Measurements from ENCODE around the gene ALLC.
"Not testable (repeated sequence)": the region's sequence is repeated elsewhere in the genome, so short reads cannot be mapped to it uniquely, and the experiment has no call there.

The ALLC gene

DNA sequence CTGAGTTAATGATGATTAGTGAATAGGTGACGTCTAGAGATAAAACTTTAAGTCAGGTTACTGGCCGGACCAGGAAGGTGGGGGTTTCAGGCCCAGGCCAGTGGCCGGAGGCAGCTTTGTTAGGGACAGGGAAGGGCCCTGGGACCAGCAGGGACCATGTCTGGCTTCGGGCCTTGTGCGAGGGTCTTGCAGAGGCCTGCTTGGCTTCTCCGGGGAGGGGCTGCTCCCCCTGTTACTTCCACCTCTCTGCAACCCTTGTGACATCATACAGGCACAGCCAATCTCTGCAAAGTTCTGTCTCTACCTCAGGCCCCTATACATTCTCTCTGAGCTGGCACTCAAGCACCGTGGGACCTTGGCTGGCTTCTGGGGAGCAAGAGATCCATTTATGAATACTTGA lies at the start of gene ALLC:
Gene ALLC, plus strand, starts transcription at position 320 of the 400 bp plus-strand sequence. CDS start 12,958 bp downstream, outside the sequence.
- Mint-ChIP-seq H3K36me3 (ENCODE audit: low read depth) (no peaks in the 10 kb centered on the region), H3K4me3 (no peak within 1 kb of the TSS), H3K27ac (no peak within 1 kb of the TSS), H3K4me1 (ENCODE audit: low read depth) (peaks cover 9% of the 10 kb centered on the region), H3K9me3 (no peaks in the 10 kb centered on the region), H3K27me3 (no peaks in the 10 kb centered on the region)

GRCh38 chr2:3608373-3609278 lies 49.4 kb upstream of the ALLC start:
- H3K36me3 Mint-ChIP-seq (ENCODE audit: low read depth): peaks cover 6% of the 10 kb centered on the region
- H3K27ac Mint-ChIP-seq: no peak overlapping the region
- H3K4me1 Mint-ChIP-seq (ENCODE audit: low read depth): no peaks in the 10 kb centered on the region
- no peaks in the 10 kb centered on the region for H3K9me3 Mint-ChIP-seq
- H3K27me3 Mint-ChIP-seq: no peaks in the 10 kb centered on the region
- no peak overlapping the region for H3K4me3 Mint-ChIP-seq

DNA sequence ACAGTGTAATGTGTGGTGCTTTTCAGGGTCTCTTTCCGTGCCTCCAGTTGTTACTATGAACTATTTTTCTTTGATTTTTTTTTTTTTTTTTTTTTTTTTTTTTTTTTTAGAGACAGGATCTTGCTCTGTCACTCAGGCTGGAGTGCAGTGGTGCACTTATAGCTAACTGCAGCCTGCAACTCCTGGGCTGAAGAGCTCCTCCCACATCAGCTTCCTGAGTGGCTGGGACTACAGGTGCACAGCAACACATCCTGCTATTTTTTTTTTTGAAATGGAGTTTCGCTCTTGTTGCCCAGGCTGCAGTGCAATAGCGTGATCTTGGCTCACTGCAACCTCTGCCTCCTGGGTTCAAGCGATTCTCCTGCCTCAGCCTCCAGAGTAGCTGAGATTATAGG lies 48.7 kb upstream of the ALLC start:
- not testable (repeated sequence) for H3K27ac Mint-ChIP-seq; H3K4me3 Mint-ChIP-seq; H3K36me3 Mint-ChIP-seq (ENCODE audit: low read depth)

DNA sequence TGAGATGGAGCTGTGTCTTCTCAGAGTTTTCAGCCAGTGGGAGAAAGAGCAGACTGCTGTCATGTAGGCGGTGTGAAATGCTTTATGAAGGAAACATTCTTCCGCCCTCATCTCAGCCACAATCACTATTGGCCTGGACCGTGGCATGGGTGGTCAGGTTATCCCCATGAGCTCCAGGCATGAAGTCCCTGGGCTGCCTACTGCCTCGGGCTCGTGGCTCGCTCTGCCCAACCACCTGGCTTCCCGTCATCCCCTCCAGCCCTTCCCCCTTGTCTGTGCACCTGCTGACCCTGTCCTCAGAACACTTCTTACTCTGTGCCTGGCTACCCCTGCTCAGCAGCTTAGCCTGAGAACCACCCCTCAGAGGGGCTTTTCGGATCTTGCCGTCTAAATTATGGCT lies 47.6 kb upstream of the ALLC start:
- peaks cover 8% of the 10 kb centered on the region for H3K36me3 Mint-ChIP-seq (ENCODE audit: low read depth)
- no peak overlapping the region for H3K27ac Mint-ChIP-seq
- H3K4me1 Mint-ChIP-seq (ENCODE audit: low read depth): no peaks in the 10 kb centered on the region
- no peaks in the 10 kb centered on the region for H3K27me3 Mint-ChIP-seq
- peaks cover 3% of the 10 kb centered on the region for H3K9me3 Mint-ChIP-seq
- no peak overlapping the region for H3K4me3 Mint-ChIP-seq

More for the DNA sequence above, 48.7 kb upstream of the ALLC start:
- H3K27me3 Mint-ChIP-seq; H3K4me1 Mint-ChIP-seq (ENCODE audit: low read depth); H3K9me3 Mint-ChIP-seq: not testable (repeated sequence)

DNA sequence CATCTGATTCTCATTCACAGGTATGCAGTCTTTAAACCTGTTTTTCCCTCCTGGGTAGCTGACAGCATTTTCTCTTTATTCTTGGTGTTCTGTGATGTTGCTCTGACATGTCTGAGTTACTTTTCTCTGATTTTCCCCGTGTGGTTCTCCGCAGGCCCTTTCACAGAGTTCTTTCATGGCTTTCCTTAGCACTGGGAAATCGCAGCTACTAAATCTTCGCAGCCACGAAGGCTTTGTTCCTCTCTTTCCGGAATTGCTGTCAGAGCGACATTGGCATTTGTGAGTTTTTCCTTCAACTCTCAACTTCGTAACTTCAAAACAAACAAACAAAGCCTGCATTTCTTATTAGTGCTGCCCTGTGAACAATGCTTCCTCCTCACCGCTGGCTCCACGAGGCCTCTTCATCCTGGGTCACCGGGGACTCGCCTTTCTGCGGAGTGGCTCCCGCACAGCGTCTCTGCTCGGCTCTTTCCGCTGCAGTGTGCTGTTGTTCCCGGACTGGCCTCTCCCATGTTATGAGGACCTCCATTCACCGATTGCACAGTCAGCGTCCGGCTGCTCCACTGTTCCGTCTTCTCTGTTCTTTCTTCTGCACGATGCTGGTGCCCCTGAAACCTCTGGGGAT lies 47.0 kb upstream of the ALLC start:
- H3K27ac Mint-ChIP-seq: no peak overlapping the region
- H3K4me3 Mint-ChIP-seq: no peak overlapping the region
- H3K36me3 Mint-ChIP-seq (ENCODE audit: low read depth): peaks cover 8% of the 10 kb centered on the region
- no peaks in the 10 kb centered on the region for H3K27me3 Mint-ChIP-seq
- no peaks in the 10 kb centered on the region for H3K4me1 Mint-ChIP-seq (ENCODE audit: low read depth)
- H3K9me3 Mint-ChIP-seq: peaks cover 3% of the 10 kb centered on the region

- peaks cover 8% of the 10 kb centered on the region for H3K36me3 Mint-ChIP-seq (ENCODE audit: low read depth)
- H3K27ac Mint-ChIP-seq: no peak overlapping the region
- peaks cover 3% of the 10 kb centered on the region for H3K9me3 Mint-ChIP-seq
- H3K4me3 Mint-ChIP-seq: no peak overlapping the region
- H3K4me1 Mint-ChIP-seq (ENCODE audit: low read depth): no peaks in the 10 kb centered on the region
- H3K27me3 Mint-ChIP-seq: no peaks in the 10 kb centered on the region
These were observed 46.4 kb upstream of the ALLC start for GRCh38 chr2:3611589-3611988.

GRCh38 chr2:3612639-3613523 lies 45.1 kb upstream of the ALLC start:
- H3K4me3 Mint-ChIP-seq: no peak overlapping the region
- peaks cover 13% of the 10 kb centered on the region for H3K36me3 Mint-ChIP-seq (ENCODE audit: low read depth)
- H3K4me1 Mint-ChIP-seq (ENCODE audit: low read depth): no peaks in the 10 kb centered on the region
- H3K27ac Mint-ChIP-seq: no peak overlapping the region
- peaks cover 9% of the 10 kb centered on the region for H3K9me3 Mint-ChIP-seq
- H3K27me3 Mint-ChIP-seq: no peaks in the 10 kb centered on the region

GRCh38 chr2:3613524-3613905 lies 44.5 kb upstream of the ALLC start:
- H3K27me3 Mint-ChIP-seq: no peaks in the 10 kb centered on the region
- no peak overlapping the region for H3K27ac Mint-ChIP-seq
- H3K4me1 Mint-ChIP-seq (ENCODE audit: low read depth): no peaks in the 10 kb centered on the region
- no peak overlapping the region for H3K4me3 Mint-ChIP-seq
- H3K36me3 Mint-ChIP-seq (ENCODE audit: low read depth): peaks cover 15% of the 10 kb centered on the region
- H3K9me3 Mint-ChIP-seq: peaks cover 9% of the 10 kb centered on the region

DNA sequence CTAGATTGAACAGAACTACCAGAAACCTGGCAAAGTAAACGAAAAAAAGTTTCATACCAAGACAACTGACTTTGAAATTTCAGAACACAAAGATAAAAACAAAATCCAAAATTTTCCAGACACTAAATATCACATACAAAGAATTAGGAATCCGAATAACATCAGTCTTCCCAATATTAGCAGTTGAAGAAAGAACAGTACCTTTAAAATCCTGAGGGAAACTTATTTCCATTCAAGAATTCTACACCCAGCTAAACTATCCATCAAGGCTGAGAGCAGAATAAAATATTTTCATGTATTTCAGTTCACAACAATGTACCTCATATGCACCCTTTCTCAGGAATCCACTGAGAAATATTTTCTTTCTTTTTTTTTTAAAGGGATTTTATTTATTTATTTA lies 43.3 kb upstream of the ALLC start:
- H3K27ac Mint-ChIP-seq; H3K4me1 Mint-ChIP-seq (ENCODE audit: low read depth); H3K4me3 Mint-ChIP-seq; H3K9me3 Mint-ChIP-seq; H3K27me3 Mint-ChIP-seq: not testable (repeated sequence)
- H3K36me3 Mint-ChIP-seq (ENCODE audit: low read depth): peaks cover 15% of the 10 kb centered on the region

- H3K4me1 Mint-ChIP-seq (ENCODE audit: low read depth); H3K9me3 Mint-ChIP-seq; H3K4me3 Mint-ChIP-seq; H3K27ac Mint-ChIP-seq; H3K27me3 Mint-ChIP-seq: not testable (repeated sequence)
- peaks cover 15% of the 10 kb centered on the region for H3K36me3 Mint-ChIP-seq (ENCODE audit: low read depth)
These were observed 42.3 kb upstream of the ALLC start for GRCh38 chr2:3615541-3616200.

GRCh38 chr2:3616435-3617197 lies 41.4 kb upstream of the ALLC start:
- H3K4me1 Mint-ChIP-seq (ENCODE audit: low read depth); H3K27ac Mint-ChIP-seq; H3K4me3 Mint-ChIP-seq; H3K9me3 Mint-ChIP-seq; H3K27me3 Mint-ChIP-seq: not testable (repeated sequence)
- peaks cover 11% of the 10 kb centered on the region for H3K36me3 Mint-ChIP-seq (ENCODE audit: low read depth)

DNA sequence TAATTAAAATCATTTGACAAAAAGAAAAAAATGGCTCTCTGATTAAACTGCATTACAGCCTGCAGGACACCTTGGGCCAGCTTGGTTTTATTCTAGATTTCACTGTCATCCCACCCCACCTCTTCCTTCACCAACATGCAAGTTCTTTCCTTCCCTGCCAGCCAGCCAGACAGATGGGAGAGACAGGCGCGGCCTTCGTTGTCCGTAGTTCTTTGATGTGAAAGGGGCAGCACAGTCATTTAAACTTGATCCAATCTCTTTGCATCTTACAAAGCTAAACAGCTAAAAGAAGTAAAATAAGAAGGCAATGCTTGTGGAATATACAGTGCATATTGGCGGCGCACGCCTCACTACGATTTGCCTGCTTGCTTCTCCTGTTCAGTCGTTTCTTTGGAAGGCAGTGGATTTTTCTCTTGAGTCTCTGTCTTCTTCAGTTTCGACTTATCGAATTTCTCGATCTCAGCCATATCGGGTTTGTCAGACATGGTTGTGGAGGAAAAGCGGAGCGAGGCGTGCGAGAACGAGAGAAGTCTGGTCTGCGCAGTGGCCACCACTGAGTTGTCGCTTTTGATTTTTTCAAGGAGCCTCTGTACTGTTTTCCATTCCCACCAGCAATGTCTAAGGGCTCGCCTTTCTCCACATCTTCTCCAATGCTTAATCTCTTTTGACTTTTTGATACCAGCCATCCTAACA lies 40.7 kb upstream of the ALLC start:
- H3K27ac Mint-ChIP-seq: no peak overlapping the region
- H3K4me1 Mint-ChIP-seq (ENCODE audit: low read depth): no peaks in the 10 kb centered on the region
- peaks cover 9% of the 10 kb centered on the region for H3K9me3 Mint-ChIP-seq
- no peaks in the 10 kb centered on the region for H3K27me3 Mint-ChIP-seq
- H3K4me3 Mint-ChIP-seq: no peak overlapping the region
- H3K36me3 Mint-ChIP-seq (ENCODE audit: low read depth): peaks cover 11% of the 10 kb centered on the region

DNA sequence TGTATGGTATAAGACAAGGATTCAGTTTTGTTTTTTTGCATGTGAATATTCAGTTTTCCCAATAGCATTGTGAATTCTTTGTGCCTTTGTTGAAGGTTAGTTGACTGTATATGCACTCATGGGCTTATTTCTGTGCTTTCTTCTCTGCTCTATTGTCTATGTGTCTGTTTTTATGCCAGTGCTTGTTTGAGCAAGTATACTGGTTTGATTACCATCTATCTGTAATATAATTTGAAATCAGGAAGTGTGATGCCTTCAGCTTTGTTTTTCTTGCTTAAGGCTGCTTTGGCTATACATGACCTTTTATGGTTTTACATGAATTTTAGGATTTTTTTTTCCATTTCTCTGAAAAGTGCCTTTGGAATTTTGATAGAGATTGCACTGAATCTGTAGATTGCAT lies 39.6 kb upstream of the ALLC start:
- Mint-ChIP-seq H3K4me1 (ENCODE audit: low read depth) (no peaks in the 10 kb centered on the region), H3K4me3 (no peak overlapping the region), H3K36me3 (ENCODE audit: low read depth) (peaks cover 11% of the 10 kb centered on the region), H3K27me3 (no peaks in the 10 kb centered on the region), H3K27ac (no peak overlapping the region), H3K9me3 (peaks cover 9% of the 10 kb centered on the region)

Measured in stimulated activated naive CD8-positive, alpha-beta T cell treated with anti-CD3 and anti-CD28 coated beads, Interleukin-15, Interleukin-2, amounts not matched to agents 100 ng/mL and 50 ng/mL, for 24 hours (primary cell).